Epithelial cell of esophagus (primary cell): ENCODE measurements around the gene ZFR.
"Not testable (repeated sequence)": the region's sequence is repeated elsewhere in the genome, so short reads cannot be mapped to it uniquely, and the experiment has no call there.

Source experiments
- DNase-seq: peaks from one replicate; pipeline ENCODE4 v3.0.0; 2010; ENCODE audit warnings: low read depth
- H3K4me3 ChIP-seq: 2 replicates; pipeline ENCODE4 v1.5.1; 2011; ENCODE audit warnings: mild to moderate bottlenecking, low read length, control low read depth
- TF ChIP-seq, protein P1 (sequence below): IDR thresholded peaks from 2 replicates; pipeline ENCODE4 v1.5.1; 2011; ENCODE audit warnings: low read depth, mild to moderate bottlenecking, low read length, control low read depth, inconsistent platforms; ENCODE audit not compliant: insufficient read depth; ENCODE audit errors: missing control alignments

Gene ZFR

DNA sequence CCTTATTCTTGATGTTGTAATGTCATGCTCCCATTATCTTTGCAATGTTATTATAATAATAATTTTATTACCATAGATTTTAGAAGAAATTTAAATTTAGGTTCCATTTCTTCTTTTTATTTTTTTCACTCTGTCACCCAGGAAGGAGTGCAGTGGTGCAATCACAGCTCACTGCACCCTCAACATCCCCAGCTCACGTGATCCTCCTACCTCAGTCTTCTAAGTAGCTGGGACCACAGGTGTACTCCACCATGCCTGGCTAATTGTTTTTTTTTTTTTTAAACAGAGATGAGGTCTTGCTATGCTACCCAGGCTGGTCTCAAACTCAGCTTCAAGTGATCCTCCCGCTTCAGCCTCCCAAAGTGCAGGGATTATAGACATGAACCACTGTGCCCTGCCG, 11.9 kb downstream of the ZFR start:
- no peak for DNase-seq
- TF ChIP-seq, protein P1, sequence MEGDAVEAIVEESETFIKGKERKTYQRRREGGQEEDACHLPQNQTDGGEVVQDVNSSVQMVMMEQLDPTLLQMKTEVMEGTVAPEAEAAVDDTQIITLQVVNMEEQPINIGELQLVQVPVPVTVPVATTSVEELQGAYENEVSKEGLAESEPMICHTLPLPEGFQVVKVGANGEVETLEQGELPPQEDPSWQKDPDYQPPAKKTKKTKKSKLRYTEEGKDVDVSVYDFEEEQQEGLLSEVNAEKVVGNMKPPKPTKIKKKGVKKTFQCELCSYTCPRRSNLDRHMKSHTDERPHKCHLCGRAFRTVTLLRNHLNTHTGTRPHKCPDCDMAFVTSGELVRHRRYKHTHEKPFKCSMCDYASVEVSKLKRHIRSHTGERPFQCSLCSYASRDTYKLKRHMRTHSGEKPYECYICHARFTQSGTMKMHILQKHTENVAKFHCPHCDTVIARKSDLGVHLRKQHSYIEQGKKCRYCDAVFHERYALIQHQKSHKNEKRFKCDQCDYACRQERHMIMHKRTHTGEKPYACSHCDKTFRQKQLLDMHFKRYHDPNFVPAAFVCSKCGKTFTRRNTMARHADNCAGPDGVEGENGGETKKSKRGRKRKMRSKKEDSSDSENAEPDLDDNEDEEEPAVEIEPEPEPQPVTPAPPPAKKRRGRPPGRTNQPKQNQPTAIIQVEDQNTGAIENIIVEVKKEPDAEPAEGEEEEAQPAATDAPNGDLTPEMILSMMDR = no peak
- H3K4me3 ChIP-seq = no peak overlapping the region

GRCh38 chr5:32430825-32431224, 13.7 kb downstream of the ZFR start:
- not testable (repeated sequence) for DNase-seq, H3K4me3 ChIP-seq

GRCh38 chr5:32428426-32428825, 16.1 kb downstream of the ZFR start:
- H3K4me3 ChIP-seq = no peak overlapping the region
- DNase-seq = no peak
- TF ChIP-seq, protein P1 = no peak

DNA sequence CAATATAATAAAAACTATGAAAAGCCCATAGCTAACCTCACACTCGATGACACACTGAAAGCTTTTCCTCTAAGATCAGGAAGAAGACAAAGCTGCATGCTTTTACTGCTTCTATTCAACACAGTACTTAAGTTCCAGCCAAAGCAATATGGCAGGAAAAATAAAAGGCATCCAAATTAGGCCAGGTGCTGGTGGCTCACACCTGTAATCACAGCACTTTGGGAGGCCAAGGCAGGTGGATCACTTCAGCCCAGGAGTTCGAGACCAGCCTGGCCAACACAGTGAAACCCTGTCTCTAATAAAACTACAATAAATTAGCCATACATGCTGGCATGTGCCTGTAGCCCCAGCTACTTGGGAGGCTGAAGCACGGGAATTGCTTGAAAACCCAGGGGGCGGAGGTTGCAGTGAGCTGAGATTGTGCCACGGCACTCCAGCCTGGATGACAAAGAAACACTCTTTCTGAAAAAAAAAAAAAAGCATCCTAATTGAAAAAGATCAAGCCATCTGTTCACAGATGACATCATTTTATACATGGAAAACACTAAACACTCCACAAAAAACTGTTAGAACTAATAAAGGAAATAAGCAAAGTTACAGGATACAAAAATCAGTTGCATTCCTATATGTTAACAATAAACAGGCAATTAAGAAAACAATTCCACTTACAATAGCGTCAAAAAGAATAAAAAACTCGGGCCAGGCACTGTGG, 17.9 kb downstream of the ZFR start:
- DNase-seq = no peak
- no peak overlapping the region for H3K4me3 ChIP-seq
- TF ChIP-seq, protein P1 = no peak

- TF ChIP-seq, protein P1 = no peak
- H3K4me3 ChIP-seq = no peak overlapping the region
- DNase-seq = no peak
Observed at GRCh38 chr5:32422697-32423096, 21.8 kb downstream of the ZFR start.

DNA sequence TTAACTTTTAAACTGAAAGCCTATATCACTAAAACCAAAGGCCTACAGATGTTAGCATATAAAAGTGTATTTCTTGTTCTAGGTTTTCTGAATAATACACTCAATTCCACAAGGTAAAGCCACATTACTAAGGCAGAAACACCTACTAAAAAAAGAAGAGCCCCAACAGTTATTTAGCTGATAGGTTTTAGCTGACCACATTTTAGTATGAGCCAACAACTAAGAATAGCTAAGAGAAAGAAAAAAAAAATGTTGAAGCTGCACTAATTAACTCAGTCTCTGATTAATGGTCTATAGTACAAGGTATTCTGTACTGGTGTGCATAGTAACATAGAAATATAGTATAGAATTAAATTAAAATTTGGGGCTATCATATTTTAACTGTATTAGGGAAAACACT, 23.5 kb downstream of the ZFR start:
- no peak overlapping the region for H3K4me3 ChIP-seq
- DNase-seq = no peak
- TF ChIP-seq, protein P1 = no peak

GRCh38 chr5:32420506-32420905, 24.0 kb downstream of the ZFR start:
- TF ChIP-seq, protein P1 = no peak
- no peak for DNase-seq
- no peak overlapping the region for H3K4me3 ChIP-seq
